Dendritic cell treated with granulocyte-macrophage colony-stimulating factor and Interleukin-4, amounts not matched to agents 40 ng/mL and 50 ng/mL, for 4 days (primary cell): Measurements from ENCODE around the gene TLR7.

Experiments
- H3K27ac Mint-ChIP-seq: one replicate; pipeline ENCODE4 v1.8.0; 2022; ENCODE audit warnings: mild to moderate bottlenecking, mixed read lengths
- H3K27me3 Mint-ChIP-seq: one replicate; pipeline ENCODE4 v1.8.0; 2022; ENCODE audit warnings: mild to moderate bottlenecking, mixed read lengths
- H3K36me3 Mint-ChIP-seq: one replicate; pipeline ENCODE4 v1.8.0; 2022; ENCODE audit warnings: low read depth, mixed read lengths
- H3K4me1 Mint-ChIP-seq: one replicate; pipeline ENCODE4 v1.8.0; 2022; ENCODE audit warnings: low read depth, mixed read lengths
- H3K4me3 Mint-ChIP-seq: one replicate; pipeline ENCODE4 v1.8.0; 2022; ENCODE audit warnings: mild to moderate bottlenecking, moderate library complexity, mixed read lengths
- H3K9me3 Mint-ChIP-seq: one replicate; pipeline ENCODE4 v1.8.0; 2022; ENCODE audit warnings: mixed read lengths
- intact Hi-C: fragments of 100-400 bp; cut with micrococcal nuclease; formaldehyde crosslinking; loops from one replicate; pipeline ENCODE4 v1.15.0; 2022

The TLR7 gene

DNA sequence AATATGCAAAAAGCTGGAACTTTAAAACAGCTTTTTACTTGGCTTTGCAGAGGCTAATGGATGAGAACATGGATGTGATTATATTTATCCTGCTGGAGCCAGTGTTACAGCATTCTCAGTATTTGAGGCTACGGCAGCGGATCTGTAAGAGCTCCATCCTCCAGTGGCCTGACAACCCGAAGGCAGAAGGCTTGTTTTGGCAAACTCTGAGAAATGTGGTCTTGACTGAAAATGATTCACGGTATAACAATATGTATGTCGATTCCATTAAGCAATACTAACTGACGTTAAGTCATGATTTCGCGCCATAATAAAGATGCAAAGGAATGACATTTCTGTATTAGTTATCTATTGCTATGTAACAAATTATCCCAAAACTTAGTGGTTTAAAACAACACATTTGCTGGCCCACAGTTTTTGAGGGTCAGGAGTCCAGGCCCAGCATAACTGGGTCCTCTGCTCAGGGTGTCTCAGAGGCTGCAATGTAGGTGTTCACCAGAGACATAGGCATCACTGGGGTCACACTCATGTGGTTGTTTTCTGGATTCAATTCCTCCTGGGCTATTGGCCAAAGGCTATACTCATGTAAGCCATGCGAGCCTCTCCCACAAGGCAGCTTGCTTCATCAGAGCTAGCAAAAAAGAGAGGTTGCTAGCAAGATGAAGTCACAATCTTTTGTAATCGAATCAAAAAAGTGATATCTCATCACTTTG lies 55.2 kb downstream of the TLR7 start:
- Mint-ChIP-seq H3K27ac (no peak overlapping the region), H3K27me3 (no peaks in the 10 kb centered on the region), H3K36me3 (peaks cover 34% of the 10 kb centered on the region), H3K9me3 (peaks cover 13% of the 10 kb centered on the region), H3K4me1 (peaks cover 5% of the 10 kb centered on the region), H3K4me3 (no peak overlapping the region)
- intact Hi-C loops, result no loop called here

DNA sequence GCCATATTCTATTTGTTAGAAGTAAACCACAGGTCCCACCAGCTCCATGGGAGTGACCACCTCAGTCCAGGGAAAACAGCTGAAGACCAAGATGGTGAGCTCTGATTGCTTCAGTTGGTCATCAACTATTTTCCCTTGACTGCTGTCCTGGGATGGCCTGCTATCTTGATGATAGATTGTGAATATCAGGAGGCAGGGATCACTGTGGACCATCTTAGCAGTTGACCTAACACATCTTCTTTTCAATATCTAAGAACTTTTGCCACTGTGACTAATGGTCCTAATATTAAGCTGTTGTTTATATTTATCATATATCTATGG lies 55.7 kb downstream of the TLR7 start:
- Mint-ChIP-seq H3K9me3 (peaks cover 13% of the 10 kb centered on the region), H3K27me3 (no peaks in the 10 kb centered on the region), H3K36me3 (peaks cover 34% of the 10 kb centered on the region), H3K4me1 (peaks cover 5% of the 10 kb centered on the region), H3K27ac (no peak overlapping the region), H3K4me3 (no peak overlapping the region)
- intact Hi-C loops, result no loop called here

DNA sequence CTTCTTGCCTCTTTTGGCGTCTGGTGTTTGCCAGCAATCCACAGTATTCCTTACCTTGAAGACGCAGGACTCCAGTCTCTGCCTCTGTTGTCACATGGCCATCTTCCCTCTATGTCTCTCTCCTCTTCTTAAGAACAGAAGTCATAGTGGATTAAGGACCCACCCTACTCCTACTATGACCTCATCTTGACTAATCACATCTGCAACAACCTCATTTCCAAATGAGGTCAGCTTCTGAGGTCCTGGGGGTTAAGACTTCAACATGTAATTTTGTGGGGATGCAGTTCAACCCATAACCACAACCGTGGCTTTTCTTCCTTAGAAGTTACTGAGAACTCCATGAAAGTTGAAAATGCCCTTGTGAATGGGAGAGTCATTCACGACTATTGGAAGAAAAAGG lies 62.8 kb downstream of the TLR7 start:
- intact Hi-C loops, result no loop called here
- Mint-ChIP-seq H3K4me3 (no peak overlapping the region), H3K36me3 (no peaks in the 10 kb centered on the region), H3K27me3 (no peaks in the 10 kb centered on the region), H3K4me1 (peaks cover 22% of the 10 kb centered on the region), H3K9me3 (peaks cover 5% of the 10 kb centered on the region), H3K27ac (peak overlapping the region; percentile 75)

DNA sequence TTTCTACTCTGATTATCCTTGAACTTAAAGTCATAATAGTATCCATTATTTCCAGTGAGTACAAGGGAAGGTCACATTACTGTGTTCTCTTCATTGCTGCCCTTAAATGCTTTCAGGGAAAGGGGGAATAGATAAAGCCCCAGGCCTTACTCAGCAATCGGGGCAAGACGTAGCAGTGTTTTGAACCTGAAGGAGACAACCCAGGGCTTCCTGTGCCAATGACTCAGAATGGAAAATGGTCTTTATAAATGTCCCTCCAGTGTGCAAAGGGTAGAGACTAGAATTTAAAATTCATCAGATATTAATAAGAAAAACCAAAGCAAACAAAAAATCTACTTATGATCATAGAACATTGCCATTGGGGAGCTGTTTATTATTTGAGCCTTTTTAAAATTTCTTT lies 63.3 kb downstream of the TLR7 start:
- intact Hi-C loops, result no loop called here
- Mint-ChIP-seq H3K36me3 (no peaks in the 10 kb centered on the region), H3K27ac (peak overlapping the region; percentile 75), H3K4me1 (peaks cover 22% of the 10 kb centered on the region), H3K27me3 (no peaks in the 10 kb centered on the region), H3K4me3 (no peak overlapping the region), H3K9me3 (peaks cover under 1% of the 10 kb centered on the region)

DNA sequence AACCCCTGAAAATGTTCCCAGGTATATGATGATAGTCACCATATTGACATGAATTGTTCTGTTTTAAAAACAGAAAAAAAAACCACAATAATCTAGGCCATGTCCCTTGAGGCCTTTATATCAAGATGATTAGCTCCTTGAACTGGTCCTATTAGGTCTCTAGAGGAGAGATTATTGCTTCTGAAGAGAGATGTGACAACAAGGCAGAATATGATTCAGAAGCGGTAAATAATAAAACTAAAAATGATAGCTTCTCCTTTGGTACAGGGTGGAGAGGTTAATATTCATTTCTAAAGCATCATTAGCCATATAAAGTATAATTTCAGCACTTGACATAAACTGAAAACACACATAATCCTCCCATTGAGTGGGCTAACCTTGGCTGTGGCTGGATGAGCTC lies 65.4 kb downstream of the TLR7 start:
- no peak overlapping the region for H3K27ac Mint-ChIP-seq
- H3K4me1 Mint-ChIP-seq, result peaks cover 22% of the 10 kb centered on the region
- no peaks in the 10 kb centered on the region for H3K9me3 Mint-ChIP-seq
- intact Hi-C loops, result no loop called here
- H3K36me3 Mint-ChIP-seq, result no peaks in the 10 kb centered on the region
- H3K27me3 Mint-ChIP-seq, result no peaks in the 10 kb centered on the region
- no peak overlapping the region for H3K4me3 Mint-ChIP-seq

DNA sequence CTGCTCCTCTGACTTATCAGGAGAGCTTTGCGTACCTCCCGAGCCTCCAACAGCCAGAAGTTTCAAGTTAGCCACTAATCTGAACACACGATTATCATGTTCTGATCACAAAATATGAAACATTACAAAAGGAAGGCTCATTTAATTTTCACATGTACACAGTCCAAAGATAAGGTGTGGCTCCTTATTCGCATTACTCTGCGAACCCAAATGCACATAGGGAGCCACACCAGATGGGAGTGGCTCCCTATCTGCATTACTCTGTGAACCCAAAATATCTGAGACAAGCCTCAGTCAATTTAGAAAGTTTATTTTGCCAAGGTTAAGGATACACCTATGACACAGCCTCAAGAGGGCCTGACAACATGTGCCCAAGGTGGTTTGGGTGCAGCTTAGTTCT lies 68.0 kb downstream of the TLR7 start:
- H3K27me3 Mint-ChIP-seq, result no peaks in the 10 kb centered on the region
- H3K4me3 Mint-ChIP-seq, result no peak overlapping the region
- H3K4me1 Mint-ChIP-seq, result peaks cover 10% of the 10 kb centered on the region
- H3K9me3 Mint-ChIP-seq, result no peaks in the 10 kb centered on the region
- intact Hi-C loops, result no loop called here
- H3K27ac Mint-ChIP-seq, result no peak overlapping the region
- H3K36me3 Mint-ChIP-seq, result no peaks in the 10 kb centered on the region

DNA sequence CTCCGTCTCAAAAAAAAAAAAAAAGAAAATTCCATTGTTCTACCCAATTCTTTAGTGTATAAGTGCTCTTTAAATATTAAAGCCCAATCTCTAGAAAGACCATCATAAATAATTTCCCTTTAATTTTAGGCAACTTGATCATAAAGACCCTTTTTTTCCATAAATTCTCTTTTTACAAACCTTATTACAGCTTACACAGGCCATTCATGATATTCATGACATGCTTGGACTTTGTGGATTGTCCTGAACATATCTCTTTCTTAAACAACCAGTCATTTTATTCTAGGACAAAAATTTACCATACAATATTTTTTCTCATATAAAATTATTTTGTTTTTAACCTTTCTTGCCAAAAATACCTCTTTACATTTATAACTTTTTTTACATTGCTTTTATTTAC lies 70.1 kb downstream of the TLR7 start:
- Mint-ChIP-seq H3K4me1 (no peaks in the 10 kb centered on the region), H3K9me3 (no peaks in the 10 kb centered on the region), H3K4me3 (no peak overlapping the region), H3K27ac (no peak overlapping the region), H3K36me3 (no peaks in the 10 kb centered on the region), H3K27me3 (no peaks in the 10 kb centered on the region)
- intact Hi-C loops, result no loop called here
